GM12892 (cell line): ENCODE measurements around the gene PGBD2.
"Not testable (repeated sequence)": the region's sequence is repeated elsewhere in the genome, so short reads cannot be mapped to it uniquely, and the experiment has no call there.

Experiments
- POLR2A ChIP-seq: IDR thresholded peaks from 2 replicates; pipeline ENCODE4 v1.6.1; 2011; ENCODE audit warnings: low read depth, low read length, control low read depth
- POLR2AphosphoS5 ChIP-seq: IDR thresholded peaks from 2 replicates; pipeline ENCODE4 v1.6.1; 2011; ENCODE audit warnings: low read depth, low read length, control low read depth
- TAF1 ChIP-seq: IDR thresholded peaks from 2 replicates; pipeline ENCODE4 v1.6.1; 2011; ENCODE audit warnings: low read depth, mild to moderate bottlenecking, control low read depth, low read length, borderline replicate concordance

DNA sequence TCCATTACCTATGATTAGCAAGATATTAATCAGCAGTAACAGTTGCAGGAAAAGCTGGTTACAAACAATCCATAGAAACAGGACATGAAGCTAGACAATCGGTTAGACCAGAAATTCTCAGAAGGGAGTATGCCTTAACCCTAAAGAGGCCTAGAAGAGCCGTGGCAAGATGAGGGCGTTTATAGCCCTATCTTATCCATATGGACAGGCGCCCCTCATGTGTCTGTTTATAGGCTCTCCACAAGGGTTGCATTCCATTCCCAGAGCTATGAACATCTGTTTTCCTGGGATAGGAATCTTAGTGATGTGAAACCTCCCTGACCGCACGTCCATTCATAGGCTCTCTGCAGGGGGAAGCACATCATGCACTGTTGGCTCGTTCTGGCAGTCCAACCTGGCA lies 23.6 kb upstream of the PGBD2 start:
- not testable (repeated sequence) for TF ChIP-seq POLR2AphosphoS5, POLR2A, TAF1
